Endothelial cell of umbilical vein (primary cell): Measurements from ENCODE around the gene LRRTM3. TPM values are rescaled to one million over a fixed set of nuclear protein-coding genes. Genes with fewer than 3 reads are reported as not detected.

ENCODE experiments used
- BruUV-seq: library from RNA; stranded (reverse); fragments of 400-500 nt; replicated peaks from 2 replicates; lab custom pipeline; 2021; lab: Mats Ljungman, UMichigan
- CTCF ChIA-PET: fragments of 300-600, 350-600 bp; sonication (Branson Sonifier 250); formaldehyde crosslinking; loops from one replicate; lab custom pipeline; 2021; ENCODE audit warnings: antibody characterized with exemption, inconsistent platforms; lab: Charles Lee
- POLR2A ChIA-PET: fragments of 300-600, 350-600 bp; sonication (Branson Sonifier 250); formaldehyde crosslinking; loops from one replicate; lab custom pipeline; 2021; ENCODE audit warnings: antibody characterized with exemption, inconsistent platforms; lab: Charles Lee
- DNase-seq: peaks from one replicate; pipeline ENCODE4 v3.0.0-alpha.2; 2011; ENCODE audit warnings: low read depth, low spot score
- FAIRE-seq: peaks from 2 replicates; lab custom pipeline; 2011; peaks lifted over from hg19 to GRCh38; lab: Jason Lieb, UNC
- H2AFZ ChIP-seq: 2 replicates; pipeline ENCODE4 v1.6.0; 2012; ENCODE audit warnings: low read depth, low read length, control low read depth, inconsistent platforms
- H3K27ac ChIP-seq: 2 replicates; pipeline ENCODE4 v1.5.1; 2011; ENCODE audit warnings: low read depth, mild to moderate bottlenecking, control low read depth, low read length, moderate library complexity; ENCODE audit not compliant: insufficient read depth
- H3K27me3 ChIP-seq, 2 experiments: 2 replicates each; pipeline versions ENCODE4 v1.6.0 to v1.6.1; 2011; ENCODE audit warnings: low read length in 2 of 2, mixed read lengths in 1 of 2; ENCODE audit not compliant: control insufficient read depth in 2 of 2, insufficient read depth in 2 of 2
- H3K36me3 ChIP-seq, 2 experiments: 2 replicates in 1 of 2; 3 replicates in 1 of 2; pipeline ENCODE4 v1.5.1; 2011; ENCODE audit warnings: low read length in 2 of 2, mild to moderate bottlenecking in 1 of 2, moderate library complexity in 1 of 2; ENCODE audit not compliant: control insufficient read depth in 2 of 2, insufficient read depth in 2 of 2; ENCODE audit errors: extremely low read depth in 1 of 2
- H3K4me1 ChIP-seq: 3 replicates; pipeline ENCODE4 v1.5.1; 2011; ENCODE audit warnings: mild to moderate bottlenecking, low read length; ENCODE audit not compliant: control insufficient read depth, insufficient read depth; ENCODE audit errors: extremely low read depth
- H3K4me2 ChIP-seq: 2 replicates; pipeline ENCODE4 v1.6.1; 2011; ENCODE audit warnings: low read length, control low read depth, mixed read lengths; ENCODE audit not compliant: insufficient read depth
- H3K4me3 ChIP-seq, 3 experiments: fragments of 200-600 bp in 1 of 3; sonication (generic), shearing (Covaris generic) in 1 of 3; replicated peaks in 1 of 3; 2 replicates each; pipeline ENCODE4 v1.5.1; 2011 to 2016; ENCODE audit warnings: control low read depth in 3 of 3, low read length in 3 of 3, mild to moderate bottlenecking in 2 of 3, inconsistent platforms in 1 of 3, low read depth in 1 of 3, moderate library complexity in 1 of 3; ENCODE audit not compliant: insufficient read depth in 1 of 3
- H3K79me2 ChIP-seq: 2 replicates; pipeline ENCODE4 v1.6.0; 2012; ENCODE audit warnings: low read length, inconsistent platforms; ENCODE audit not compliant: control insufficient read depth, insufficient read depth
- H3K9ac ChIP-seq: replicated peaks from 2 replicates; pipeline ENCODE3; 2011; ENCODE audit warnings: low read length, control low read depth; ENCODE audit not compliant: insufficient read depth; ENCODE audit errors: extremely low read depth
- H3K9me1 ChIP-seq: replicated peaks from 3 replicates; pipeline ENCODE4 v1.6.0; 2011; ENCODE audit warnings: mild to moderate bottlenecking, low read length; ENCODE audit not compliant: control insufficient read depth, insufficient read depth; ENCODE audit errors: extremely low read depth
- H3K9me3 ChIP-seq: replicated peaks from 2 replicates; pipeline ENCODE4 v1.5.1; 2012; ENCODE audit warnings: low read length, inconsistent platforms; ENCODE audit not compliant: control insufficient read depth, insufficient read depth
- H4K20me1 ChIP-seq: replicated peaks from 2 replicates; pipeline ENCODE3; 2011; ENCODE audit warnings: mild to moderate bottlenecking, low read length; ENCODE audit not compliant: control insufficient read depth, insufficient read depth; ENCODE audit errors: extremely low read depth
- CTCF ChIP-seq, 2 donors: IDR thresholded peaks; 1 replicate in 1 of 2; 2 replicates in 1 of 2; pipeline ENCODE4 v1.5.1; 2011; ENCODE audit warnings: low read length in 2 of 2, mild to moderate bottlenecking in 2 of 2, moderate library complexity in 2 of 2, control low read depth in 1 of 2, inconsistent platforms in 1 of 2, low read depth in 1 of 2; ENCODE audit not compliant: insufficient read depth in 1 of 2; ENCODE audit errors: extremely low read depth in 1 of 2
- FOS ChIP-seq: IDR thresholded peaks from 2 replicates; pipeline ENCODE4 v1.6.1; 2011; ENCODE audit warnings: mild to moderate bottlenecking, low read length, moderate library complexity, borderline replicate concordance; ENCODE audit not compliant: insufficient read depth
- GATA2 ChIP-seq: IDR thresholded peaks from 2 replicates; pipeline ENCODE4 v1.7.0; 2011; ENCODE audit warnings: low read depth, mild to moderate bottlenecking, moderate library complexity, mixed read lengths, low read length; ENCODE audit not compliant: insufficient read length, insufficient read depth
- JUN ChIP-seq: IDR thresholded peaks from 2 replicates; pipeline ENCODE4 v1.6.1; 2011; ENCODE audit warnings: borderline replicate concordance, low read depth; ENCODE audit not compliant: insufficient read length, insufficient read depth
- MAX ChIP-seq: IDR thresholded peaks from 2 replicates; pipeline ENCODE4 v1.6.1; 2011; ENCODE audit not compliant: insufficient read depth, insufficient read length
- MYC ChIP-seq: IDR thresholded peaks from one replicate; pipeline ENCODE4 v1.6.1; 2011; ENCODE audit warnings: mild to moderate bottlenecking, low read depth, low read length
- dilution Hi-C: fragments of 300-500 bp; cut with MboI; formaldehyde crosslinking; loops from one replicate; pipeline ENCODE4 v1.15.0; 2019; ENCODE audit warnings: low sequenced_read_pairs; ENCODE audit not compliant: extremely low pct_ligation_motif_present
- intact Hi-C: fragments of 100-400 bp; cut with micrococcal nuclease; formaldehyde crosslinking; loops from one replicate; pipeline ENCODE4 v1.10.0; 2022
- polyA plus RNA-seq, 4 experiments: library from polyadenylated mRNA; depleted of rRNA in 3 of 4; stranded (reverse) in 3 of 4; unstranded in 1 of 4; fragments of >200 nt; gene quantifications; 2 replicates each; pipeline versions ENCODE4 v1.2.1 to v1.2.3, GENCODE V29; 2011 to 2012; ENCODE audit warnings: missing spikeins in 1 of 4
- total RNA-seq: library from RNA; stranded (reverse); gene quantifications from 2 replicates; pipeline ENCODE4 v1.2.3, GENCODE V29; 2021

The LRRTM3 gene
- total and polyA plus RNA-seq, 2 donors (not counting 3 experiments of a cell fraction or from before 2014, with no cell fraction given), result not detected

GRCh38 chr10:67022099-67022498 is 96.3 kb downstream of the LRRTM3 start:
- no TSS peak for BruUV-seq
- FAIRE-seq, result no peak
- POLR2A ChIA-PET, result no interaction called here

GRCh38 chr10:67033878-67034277 is 108.0 kb downstream of the LRRTM3 start:
- Histone ChIP-seq H3K27ac (no peak overlapping the region), H3K79me2 (no peaks in the 10 kb centered on the region), H3K9ac (no peak overlapping the region), H3K9me3 (no peaks in the 10 kb centered on the region), H3K27me3 (no peaks in the 10 kb centered on the region), H3K4me1 (no peaks in the 10 kb centered on the region), H3K9me1 (no peaks in the 10 kb centered on the region), H3K4me3 (no peak overlapping the region), H3K4me2 (no peak overlapping the region), H4K20me1 (no peaks in the 10 kb centered on the region), H3K36me3 (no peaks in the 10 kb centered on the region), H2AFZ (no peak overlapping the region)
- CTCF ChIA-PET, result no interaction called here
- BruUV-seq, result no TSS peak
- FAIRE-seq (no peak), DNase-seq (no peak)
- POLR2A ChIA-PET, result no interaction called here
- dilution Hi-C loops, result no loop called here
- no peak for TF ChIP-seq JUN
- TF ChIP-seq MAX, result no peak
- no peak for TF ChIP-seq CTCF (IDR thresholded peaks at IDR 0.05; ENCODE audit: extremely low read depth in 1 of 2, insufficient read depth in 1 of 2, low read depth in 1 of 2, low read length in 2 of 2)
- TF ChIP-seq GATA2, result no peak
- no peak for TF ChIP-seq MYC
- no peak for TF ChIP-seq FOS
- intact Hi-C loops, result no loop called here

More at GRCh38 chr10:67022099-67022498, 96.3 kb downstream of the LRRTM3 start:
- dilution Hi-C loops (no loop called here), intact Hi-C loops (no loop called here)
- no peak for TF ChIP-seq FOS
- H3K27me3 ChIP-seq, result no peaks in the 10 kb centered on the region
- H2AFZ ChIP-seq, result no peak overlapping the region
- no peaks in the 10 kb centered on the region for H4K20me1 ChIP-seq
- no peaks in the 10 kb centered on the region for H3K9me3 ChIP-seq
- no peaks in the 10 kb centered on the region for H3K4me1 ChIP-seq
- H3K36me3 ChIP-seq, result no peaks in the 10 kb centered on the region
- no peaks in the 10 kb centered on the region for H3K79me2 ChIP-seq
- no peak overlapping the region for H3K27ac ChIP-seq
- no peaks in the 10 kb centered on the region for H3K9me1 ChIP-seq
- no peak for DNase-seq
- H3K4me3 ChIP-seq, result no peak overlapping the region
- CTCF ChIA-PET, result no interaction called here
- H3K4me2 ChIP-seq, result no peak overlapping the region
- H3K9ac ChIP-seq, result no peak overlapping the region
